SK-N-SH (cell line): ENCODE data around the gene EBF3. TPM values are rescaled to one million over a fixed set of nuclear protein-coding genes. Genes with fewer than 3 reads are reported as not detected.

Source experiments
- CTCF ChIA-PET: fragments of 300-600, 350-600 bp; formaldehyde crosslinking; extraction: SDS; loops from one replicate; lab custom pipeline; 2021; lab: Yijun Ruan, JAX
- POLR2A ChIA-PET: fragments of 350-600 bp; sonication (Branson Sonifier 250); formaldehyde crosslinking; extraction: SDS; loops from one replicate; lab custom pipeline; 2020; ENCODE audit warnings: antibody characterized with exemption, inconsistent platforms; lab: Yijun Ruan, JAX
- DNase-seq: peaks from one replicate; pipeline ENCODE4 v3.0.0; 2012
- H2AFZ ChIP-seq: fragments of 200-600 bp; sonication (generic); 2 replicates; pipeline ENCODE4 v1.8.1; 2016; ENCODE audit warnings: antibody characterized with exemption, mild to moderate bottlenecking, low read depth
- H3F3A ChIP-seq: fragments of 200-600 bp; sonication (generic); replicated peaks from 2 replicates; pipeline ENCODE3; 2016; ENCODE audit warnings: antibody characterized with exemption, mild to moderate bottlenecking; ENCODE audit not compliant: insufficient read depth
- H3K27ac ChIP-seq, 2 experiments: fragments of 200-500 bp in 1 of 2; fragments of 200-600 bp in 1 of 2; sonication (Bioruptor generic) in 1 of 2; sonication (generic), shearing (Covaris generic) in 1 of 2; 2 replicates each; pipeline versions ENCODE4 v1.5.1 to v1.6.1; 2014 to 2016; ENCODE audit warnings: low read depth in 2 of 2, inconsistent platforms in 1 of 2, low read length in 1 of 2, mild to moderate bottlenecking in 1 of 2, mixed read lengths in 1 of 2
- H3K27me3 ChIP-seq: fragments of 200-600 bp; sonication (generic), shearing (Covaris generic); 2 replicates; pipeline ENCODE4 v1.6.1; 2016; ENCODE audit warnings: mixed run types; ENCODE audit not compliant: insufficient read depth
- H3K36me3 ChIP-seq, 2 experiments: fragments of 200-500 bp in 1 of 2; fragments of 200-600 bp in 1 of 2; sonication (Bioruptor generic) in 1 of 2; sonication (generic) in 1 of 2; replicated peaks in 1 of 2; 2 replicates each; pipeline versions ENCODE3 to v1.5.1; 2014 to 2016; ENCODE audit warnings: low read length in 1 of 2, mild to moderate bottlenecking in 1 of 2; ENCODE audit not compliant: insufficient read depth in 2 of 2, control insufficient read depth in 1 of 2
- H3K4me1 ChIP-seq, 2 experiments: fragments of 200-500 bp in 1 of 2; fragments of 200-600 bp in 1 of 2; sonication (Bioruptor generic) in 1 of 2; sonication (generic), shearing (Covaris generic) in 1 of 2; 2 replicates each; pipeline versions ENCODE4 v1.5.1 to v1.6.1; 2014 to 2016; ENCODE audit warnings: low read depth in 1 of 2, low read length in 1 of 2, mixed run types in 1 of 2; ENCODE audit not compliant: insufficient read depth in 2 of 2, control insufficient read depth in 1 of 2
- H3K4me2 ChIP-seq: fragments of 200-600 bp; sonication (generic), shearing (Covaris generic); 2 replicates; pipeline ENCODE4 v1.6.1; 2017; ENCODE audit warnings: mixed run types
- H3K4me3 ChIP-seq, 2 experiments: fragments of 200-500 bp in 1 of 2; fragments of 200-600 bp in 1 of 2; sonication (Bioruptor generic) in 1 of 2; sonication (generic), shearing (Covaris generic) in 1 of 2; 2 replicates each; pipeline versions ENCODE4 v1.5.1 to v1.8.1; 2014 to 2016; ENCODE audit warnings: low read depth in 2 of 2, inconsistent platforms in 1 of 2, low read length in 1 of 2, mild to moderate bottlenecking in 1 of 2, mixed read lengths in 1 of 2, moderate library complexity in 1 of 2
- H3K79me2 ChIP-seq: fragments of 200-600 bp; sonication (generic); 2 replicates; pipeline ENCODE4 v1.8.1; 2017; ENCODE audit warnings: mild to moderate bottlenecking; ENCODE audit not compliant: insufficient read depth
- H3K9ac ChIP-seq: fragments of 200-600 bp; sonication (generic); 2 replicates; pipeline ENCODE4 v1.6.1; 2017; ENCODE audit warnings: mixed run types
- H3K9me2 ChIP-seq: fragments of 200-600 bp; sonication (generic); 2 replicates; pipeline ENCODE4 v1.6.1; 2017; ENCODE audit warnings: mixed run types
- H3K9me3 ChIP-seq: fragments of 200-600 bp; sonication (generic); 2 replicates; pipeline ENCODE4 v1.6.1; 2017; ENCODE audit warnings: mixed run types, mild to moderate bottlenecking, moderate library complexity
- H4K20me1 ChIP-seq: fragments of 200-600 bp; sonication (generic); 2 replicates; pipeline ENCODE4 v1.6.1; 2017; ENCODE audit warnings: mild to moderate bottlenecking, mixed run types; ENCODE audit not compliant: insufficient read depth
- FOSL2 ChIP-seq: IDR thresholded peaks from 2 replicates; pipeline ENCODE4 v1.4.0; 2012; ENCODE audit warnings: low read depth, mild to moderate bottlenecking, moderate library complexity, borderline replicate concordance
- FOXJ3 ChIP-seq: sonication (generic); formaldehyde crosslinking; IDR thresholded peaks from 2 replicates; pipeline ENCODE4 v1.5.1; 2020; ENCODE audit warnings: mild to moderate bottlenecking, missing genetic modification reagents
- GABPA ChIP-seq: IDR thresholded peaks from 2 replicates; pipeline ENCODE4 v1.4.0; 2012; ENCODE audit warnings: low read depth, mild to moderate bottlenecking
- NFIC ChIP-seq: IDR thresholded peaks from 2 replicates; pipeline ENCODE4 v1.4.0; 2012; ENCODE audit warnings: borderline replicate concordance
- POLR2AphosphoS5 ChIP-seq: IDR thresholded peaks from 2 replicates; pipeline ENCODE4 v1.6.1; 2012; ENCODE audit warnings: low read depth, low read length
- RFX5 ChIP-seq: IDR thresholded peaks from 2 replicates; pipeline ENCODE4 v1.6.1; 2012; ENCODE audit warnings: mild to moderate bottlenecking, improper control_type of control experiment, low read length
- TAF1 ChIP-seq: IDR thresholded peaks from 2 replicates; pipeline ENCODE4 v1.6.1; 2012; ENCODE audit warnings: low read depth, mild to moderate bottlenecking, low read length, moderate library complexity, borderline replicate concordance
- TCF12 ChIP-seq: IDR thresholded peaks from 2 replicates; pipeline ENCODE4 v1.4.0; 2012
- TEAD4 ChIP-seq: IDR thresholded peaks from 2 replicates; pipeline ENCODE4 v1.4.0; 2012; ENCODE audit warnings: mild to moderate bottlenecking, borderline replicate concordance; ENCODE audit not compliant: insufficient read depth
- YY1 ChIP-seq: IDR thresholded peaks from 2 replicates; pipeline ENCODE4 v1.4.0; 2012; ENCODE audit warnings: low read depth, mild to moderate bottlenecking
- WGBS: methylation state at CpG from one replicate; pipeline ENCODE4 v1.1.6; 2017; ENCODE audit warnings: low lambda C conversion rate; 5-methylcytosine and 5-hydroxymethylcytosine counted together
- polyA plus RNA-seq, 3 experiments: library from polyadenylated mRNA; depleted of rRNA; stranded (reverse); fragments of >200 nt; gene quantifications; 2 replicates each; pipeline ENCODE4 v1.2.3, GENCODE V29; 2012
- TF ChIP-seq, protein P1 (sequence below): fragments of 200-600 bp; sonication (generic); IDR thresholded peaks from 2 replicates; pipeline ENCODE4 v1.6.1; 2017; ENCODE audit warnings: antibody characterized with exemption, mild to moderate bottlenecking, moderate library complexity
- TF ChIP-seq, protein P2 (sequence below): IDR thresholded peaks from 2 replicates; pipeline ENCODE4 v1.6.1; 2012; ENCODE audit warnings: mild to moderate bottlenecking, low read depth, low read length, moderate library complexity

Gene EBF3
- polyA plus RNA-seq, 1 of the 3 experiments (the other 2 are of a cell fraction): not detected

DNA sequence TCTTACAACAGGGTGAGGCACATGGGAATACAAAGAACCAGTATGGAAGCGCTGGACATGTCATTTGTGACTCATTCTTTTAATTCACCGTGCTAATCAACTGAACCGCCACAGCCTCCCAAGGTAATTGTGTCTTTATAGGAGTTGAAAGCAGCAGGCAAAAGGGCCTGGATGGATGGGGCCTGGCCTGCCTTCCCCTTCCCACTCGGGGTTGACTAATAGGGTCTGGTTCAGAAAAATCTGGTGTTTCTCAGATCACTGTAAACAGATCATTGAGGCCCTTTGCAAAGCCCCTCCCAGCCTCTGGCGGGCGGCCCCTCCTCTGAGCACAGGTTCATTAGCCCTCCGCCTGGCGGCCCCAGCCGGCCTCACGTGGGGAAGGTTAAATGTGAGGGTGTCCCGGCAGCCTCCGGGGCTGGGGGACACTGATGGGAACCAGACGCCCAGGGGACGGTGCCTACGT is 100.8 kb downstream of the EBF3 start:
- ChIA-PET POLR2A (no interaction called here), CTCF (interaction anchor here (1.3 kb wide), 1 partner anchor 26 kb away, joined by 4 read pairs; no protein-coding TSS in a partner anchor)
- H3K9me2 ChIP-seq: no peaks in the 10 kb centered on the region
- 37% methylated on average over 11 of the region's 15 CpGs for WGBS
- H3K9ac ChIP-seq: no peak overlapping the region
- no peak overlapping the region for H2AFZ ChIP-seq
- no peaks in the 10 kb centered on the region for H3K79me2 ChIP-seq
- TF ChIP-seq FOXJ3 (no peak), TCF12 (no peak), TAF1 (no peak), RFX5 (no peak), POLR2AphosphoS5 (no peak), NFIC (no peak), GABPA (no peak), TEAD4 (no peak), YY1 (no peak), FOSL2 (no peak)
- TF ChIP-seq, protein P1, sequence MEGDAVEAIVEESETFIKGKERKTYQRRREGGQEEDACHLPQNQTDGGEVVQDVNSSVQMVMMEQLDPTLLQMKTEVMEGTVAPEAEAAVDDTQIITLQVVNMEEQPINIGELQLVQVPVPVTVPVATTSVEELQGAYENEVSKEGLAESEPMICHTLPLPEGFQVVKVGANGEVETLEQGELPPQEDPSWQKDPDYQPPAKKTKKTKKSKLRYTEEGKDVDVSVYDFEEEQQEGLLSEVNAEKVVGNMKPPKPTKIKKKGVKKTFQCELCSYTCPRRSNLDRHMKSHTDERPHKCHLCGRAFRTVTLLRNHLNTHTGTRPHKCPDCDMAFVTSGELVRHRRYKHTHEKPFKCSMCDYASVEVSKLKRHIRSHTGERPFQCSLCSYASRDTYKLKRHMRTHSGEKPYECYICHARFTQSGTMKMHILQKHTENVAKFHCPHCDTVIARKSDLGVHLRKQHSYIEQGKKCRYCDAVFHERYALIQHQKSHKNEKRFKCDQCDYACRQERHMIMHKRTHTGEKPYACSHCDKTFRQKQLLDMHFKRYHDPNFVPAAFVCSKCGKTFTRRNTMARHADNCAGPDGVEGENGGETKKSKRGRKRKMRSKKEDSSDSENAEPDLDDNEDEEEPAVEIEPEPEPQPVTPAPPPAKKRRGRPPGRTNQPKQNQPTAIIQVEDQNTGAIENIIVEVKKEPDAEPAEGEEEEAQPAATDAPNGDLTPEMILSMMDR: no peak
- TF ChIP-seq, protein P2, sequence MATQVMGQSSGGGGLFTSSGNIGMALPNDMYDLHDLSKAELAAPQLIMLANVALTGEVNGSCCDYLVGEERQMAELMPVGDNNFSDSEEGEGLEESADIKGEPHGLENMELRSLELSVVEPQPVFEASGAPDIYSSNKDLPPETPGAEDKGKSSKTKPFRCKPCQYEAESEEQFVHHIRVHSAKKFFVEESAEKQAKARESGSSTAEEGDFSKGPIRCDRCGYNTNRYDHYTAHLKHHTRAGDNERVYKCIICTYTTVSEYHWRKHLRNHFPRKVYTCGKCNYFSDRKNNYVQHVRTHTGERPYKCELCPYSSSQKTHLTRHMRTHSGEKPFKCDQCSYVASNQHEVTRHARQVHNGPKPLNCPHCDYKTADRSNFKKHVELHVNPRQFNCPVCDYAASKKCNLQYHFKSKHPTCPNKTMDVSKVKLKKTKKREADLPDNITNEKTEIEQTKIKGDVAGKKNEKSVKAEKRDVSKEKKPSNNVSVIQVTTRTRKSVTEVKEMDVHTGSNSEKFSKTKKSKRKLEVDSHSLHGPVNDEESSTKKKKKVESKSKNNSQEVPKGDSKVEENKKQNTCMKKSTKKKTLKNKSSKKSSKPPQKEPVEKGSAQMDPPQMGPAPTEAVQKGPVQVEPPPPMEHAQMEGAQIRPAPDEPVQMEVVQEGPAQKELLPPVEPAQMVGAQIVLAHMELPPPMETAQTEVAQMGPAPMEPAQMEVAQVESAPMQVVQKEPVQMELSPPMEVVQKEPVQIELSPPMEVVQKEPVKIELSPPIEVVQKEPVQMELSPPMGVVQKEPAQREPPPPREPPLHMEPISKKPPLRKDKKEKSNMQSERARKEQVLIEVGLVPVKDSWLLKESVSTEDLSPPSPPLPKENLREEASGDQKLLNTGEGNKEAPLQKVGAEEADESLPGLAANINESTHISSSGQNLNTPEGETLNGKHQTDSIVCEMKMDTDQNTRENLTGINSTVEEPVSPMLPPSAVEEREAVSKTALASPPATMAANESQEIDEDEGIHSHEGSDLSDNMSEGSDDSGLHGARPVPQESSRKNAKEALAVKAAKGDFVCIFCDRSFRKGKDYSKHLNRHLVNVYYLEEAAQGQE: no peak
- H3K4me2 ChIP-seq: no peak overlapping the region
- no peak overlapping the region for H3K4me3 ChIP-seq
- no peak overlapping the region for H3K27ac ChIP-seq
- H3K36me3 ChIP-seq: no peaks in the 10 kb centered on the region
- H3K9me3 ChIP-seq: no peaks in the 10 kb centered on the region
- peaks cover 0 to 9% of the 10 kb centered on the region in 2 experiments; a peak in 1 of 4 replicates for H3K4me1 ChIP-seq
- no peaks in the 10 kb centered on the region for H4K20me1 ChIP-seq
- H3F3A ChIP-seq: no peaks in the 10 kb centered on the region
- peak; percentile 62 for DNase-seq
- H3K27me3 ChIP-seq: no peaks in the 10 kb centered on the region
